HG02610 (cell line): ENCODE data around the gene ITGA6.
"Not testable (repeated sequence)": the region's sequence is repeated elsewhere in the genome, so short reads cannot be mapped to it uniquely, and the experiment has no call there.

Source experiments
- ATAC-seq: cut with Tn5 transposase; IDR thresholded peaks from one replicate; pipeline ENCODE4 v1.9.1; 2021; ENCODE audit warnings: mild to moderate bottlenecking, moderate library complexity; ENCODE audit not compliant: unreplicated experiment

ITGA6 gene

DNA sequence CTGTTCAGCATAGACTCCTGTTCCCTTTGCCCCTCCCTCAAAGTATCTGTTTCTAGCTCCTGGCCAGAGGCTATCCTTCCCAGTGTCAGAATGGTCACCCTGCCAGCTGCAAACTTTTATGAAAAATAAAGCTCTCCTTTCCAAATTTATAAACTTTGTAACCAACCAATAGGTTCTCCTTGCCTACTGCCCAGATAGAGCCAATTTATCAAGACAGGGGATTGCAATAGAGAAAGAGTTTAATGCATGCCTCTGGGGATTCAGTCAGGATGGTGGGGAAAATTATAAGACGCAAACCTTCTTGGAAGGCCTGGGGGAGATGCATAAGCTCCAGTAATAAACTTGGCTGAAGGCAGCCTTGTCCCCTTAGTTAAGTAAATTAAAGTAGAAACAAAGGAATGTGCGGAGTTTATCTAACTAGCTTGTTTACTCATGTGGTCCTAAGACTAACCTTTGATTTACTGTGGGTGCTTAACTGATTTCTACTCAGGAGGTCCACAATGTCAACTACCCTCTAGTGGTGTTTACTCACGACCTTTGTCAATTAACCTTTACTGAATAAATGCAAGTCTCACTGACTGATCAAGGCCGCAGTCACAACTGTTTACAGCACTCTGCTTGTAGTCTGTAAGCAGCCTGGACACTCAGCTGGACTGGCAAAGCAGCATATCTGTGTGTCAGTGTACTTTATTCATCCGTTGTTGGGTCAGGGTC, 85.6 kb downstream of the ITGA6 start:
- no peak for ATAC-seq

DNA sequence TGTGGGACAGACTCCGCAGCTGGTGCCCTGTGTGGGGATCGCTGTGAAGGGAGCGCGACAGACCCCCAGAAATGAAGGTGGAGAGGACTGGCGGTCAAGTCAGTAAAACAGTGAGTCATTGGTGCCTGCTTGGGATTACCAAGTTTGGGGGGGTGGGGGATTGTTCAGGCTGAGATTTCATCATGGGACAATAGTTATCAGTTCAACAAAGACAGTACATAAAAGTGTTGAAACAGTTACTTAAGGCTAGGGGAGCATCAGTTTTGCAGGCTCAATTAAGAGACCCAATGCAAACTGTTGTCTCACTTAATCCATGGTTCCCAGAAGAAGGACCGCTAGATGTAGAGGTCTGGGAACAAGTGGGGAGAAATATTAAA, 86.1 kb downstream of the ITGA6 start:
- no peak for ATAC-seq

DNA sequence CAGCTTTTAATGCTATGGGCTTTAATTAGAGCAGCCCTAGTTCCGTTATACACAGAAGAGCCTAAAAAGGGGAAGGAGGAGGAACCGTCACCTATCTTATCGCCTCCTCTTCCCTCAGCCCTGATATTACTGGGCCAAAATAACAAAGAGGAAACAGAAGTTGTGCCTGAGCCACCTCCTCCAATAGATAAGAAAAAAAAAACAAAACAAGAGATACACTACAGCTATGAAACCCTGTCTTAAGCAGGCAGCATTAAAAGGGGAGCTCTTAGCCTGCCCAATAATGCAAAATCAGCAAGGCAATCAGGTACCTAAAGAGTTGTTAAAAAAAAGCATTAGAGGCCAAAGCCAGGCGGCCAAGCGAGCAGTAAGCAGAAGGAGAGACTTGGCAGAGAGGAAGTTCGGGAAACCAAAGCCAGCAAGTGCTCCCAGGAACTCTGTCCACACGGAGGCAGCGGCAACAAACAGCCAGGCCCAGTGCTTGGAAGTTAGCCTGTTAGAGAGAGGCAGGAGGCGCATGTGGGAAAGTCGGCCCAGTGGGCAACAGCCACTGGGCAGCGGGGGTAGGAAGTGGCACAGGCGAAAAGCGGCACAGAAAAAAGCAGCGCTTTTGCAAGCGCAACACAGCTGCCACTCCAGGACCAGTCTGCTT, 86.7 kb downstream of the ITGA6 start:
- ATAC-seq: no peak

DNA sequence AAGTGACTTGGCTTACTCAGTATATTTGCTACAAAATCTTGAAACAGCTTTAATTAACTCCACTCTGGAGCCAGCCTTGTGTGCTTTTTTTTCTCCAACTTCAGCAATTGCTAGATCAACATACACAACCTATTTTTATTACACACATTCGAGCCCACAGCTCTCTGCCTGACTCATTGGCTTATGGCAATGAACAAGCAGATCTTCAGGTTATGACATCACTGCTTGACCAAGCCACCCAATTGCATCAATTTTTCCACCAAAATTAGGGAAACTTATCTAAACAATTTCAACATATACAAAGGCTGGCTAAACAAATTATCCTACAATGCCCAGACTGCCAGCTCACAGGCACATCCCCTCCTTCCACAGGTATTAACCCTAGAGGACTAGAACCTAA, 88.9 kb downstream of the ITGA6 start:
- no peak for ATAC-seq

DNA sequence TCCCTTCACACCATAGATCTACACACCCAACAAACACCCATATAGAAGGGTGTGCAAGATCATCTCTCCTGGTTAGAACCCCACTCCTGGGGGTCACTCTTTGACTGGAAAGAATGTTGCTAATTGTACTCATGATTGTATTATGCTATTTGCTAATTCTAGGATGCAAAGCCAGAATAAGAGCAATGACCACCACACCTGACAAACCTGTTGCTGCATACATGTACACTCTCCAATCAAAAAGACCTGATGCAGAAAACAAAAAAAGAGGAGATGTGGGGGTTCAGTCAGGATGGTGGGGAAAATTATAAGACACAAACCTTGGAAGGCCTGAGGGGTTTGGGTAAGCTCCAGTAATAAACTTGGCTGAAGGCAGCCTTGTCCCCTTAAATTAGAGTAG, 91.6 kb downstream of the ITGA6 start:
- ATAC-seq: no peak

DNA sequence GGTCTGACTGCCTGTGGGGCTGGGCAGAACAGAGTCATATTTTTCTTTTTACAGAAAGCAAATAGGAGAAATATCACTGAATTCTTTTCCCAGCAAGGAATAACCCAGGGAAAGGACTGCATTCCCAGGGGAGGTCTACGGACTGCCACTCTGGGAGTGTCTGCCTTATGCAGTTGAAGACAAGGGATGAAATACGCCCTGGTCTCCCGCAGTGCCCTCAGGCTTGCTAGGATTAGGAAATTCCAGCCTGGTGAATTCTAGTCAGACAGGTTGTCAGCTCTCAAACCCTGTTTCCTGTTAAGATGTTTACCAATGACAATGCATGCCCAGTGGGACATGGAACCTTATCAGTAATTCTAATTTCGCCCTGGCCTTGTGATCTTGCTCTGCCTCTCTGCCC, 98.2 kb downstream of the ITGA6 start:
- no peak for ATAC-seq

DNA sequence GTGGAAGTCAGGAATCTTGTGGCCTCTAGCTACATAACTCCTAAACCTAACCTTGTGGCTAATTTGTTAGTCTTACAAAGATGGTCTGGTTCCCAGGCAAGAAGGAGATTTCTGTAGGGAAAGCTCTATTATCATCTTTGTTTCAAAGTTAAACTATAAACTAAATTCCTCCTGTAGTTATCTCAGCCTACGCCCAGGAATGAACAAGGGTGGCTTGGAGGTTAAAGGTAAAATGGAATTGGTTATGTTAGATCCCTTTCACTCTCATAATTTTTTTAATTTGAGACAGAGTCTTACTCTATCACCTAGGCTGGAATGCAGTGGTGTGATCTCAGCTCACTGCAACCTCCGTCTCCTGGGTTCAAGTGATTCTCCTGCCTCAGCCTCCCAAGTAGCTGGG, 103.9 kb downstream of the ITGA6 start:
- no peak for ATAC-seq

DNA sequence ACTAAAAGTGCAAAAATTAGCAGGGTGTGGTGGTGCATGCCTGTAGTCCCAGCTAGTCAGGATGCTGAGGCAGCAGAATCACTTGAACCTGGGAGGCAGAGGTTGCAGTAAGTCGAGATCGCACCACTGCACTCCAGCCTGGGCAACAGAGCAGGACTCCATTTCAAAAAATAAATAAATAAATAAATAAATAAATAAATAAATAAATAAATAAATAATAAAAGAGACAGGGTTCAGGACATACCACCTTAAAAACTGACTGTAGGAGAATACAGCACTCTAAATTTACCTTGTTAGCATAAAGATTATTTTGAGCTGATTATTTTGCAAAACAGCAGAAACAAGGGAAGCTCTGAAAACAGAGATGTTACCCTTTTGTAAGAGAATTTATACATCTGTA, 105.1 kb downstream of the ITGA6 start:
- not testable (repeated sequence) for ATAC-seq

DNA sequence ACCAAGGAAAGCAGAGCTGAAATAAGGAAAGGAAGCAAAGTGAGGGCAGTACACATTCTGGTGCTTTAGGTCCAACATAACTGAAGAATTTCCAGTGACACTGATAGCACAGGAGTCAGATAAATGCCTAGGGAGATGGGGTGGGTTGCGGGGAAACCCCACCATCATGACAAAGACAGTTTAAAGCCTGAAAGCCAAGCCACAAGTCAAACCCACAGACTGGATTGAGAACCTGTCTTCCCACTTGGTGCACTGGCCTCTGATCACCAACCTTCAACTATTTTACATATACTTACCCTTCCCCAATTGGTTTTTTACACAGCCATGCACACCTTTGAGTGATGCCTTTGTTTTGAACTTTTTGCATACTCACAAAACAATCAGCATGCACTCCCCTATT, 106.3 kb downstream of the ITGA6 start:
- no peak for ATAC-seq

DNA sequence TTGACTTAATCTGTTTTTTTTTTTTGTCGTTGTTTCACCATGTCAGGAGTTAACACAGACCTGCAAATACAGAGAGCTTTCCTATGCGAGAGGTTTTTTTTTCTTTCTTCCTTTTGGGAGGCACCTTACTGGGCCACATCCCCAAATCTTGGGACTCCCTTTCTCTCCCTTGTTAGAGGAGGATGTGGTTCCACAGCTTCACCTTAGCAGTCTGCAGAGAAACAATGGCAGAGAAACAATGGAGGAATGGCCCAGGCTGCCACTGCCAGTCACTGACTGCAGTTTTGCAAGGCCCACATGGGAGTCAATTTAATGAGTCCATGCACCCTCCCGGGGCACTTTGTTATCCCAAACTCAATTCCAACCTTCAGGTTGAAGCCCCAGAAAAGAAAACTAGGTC, 107.7 kb downstream of the ITGA6 start:
- ATAC-seq: no peak

DNA sequence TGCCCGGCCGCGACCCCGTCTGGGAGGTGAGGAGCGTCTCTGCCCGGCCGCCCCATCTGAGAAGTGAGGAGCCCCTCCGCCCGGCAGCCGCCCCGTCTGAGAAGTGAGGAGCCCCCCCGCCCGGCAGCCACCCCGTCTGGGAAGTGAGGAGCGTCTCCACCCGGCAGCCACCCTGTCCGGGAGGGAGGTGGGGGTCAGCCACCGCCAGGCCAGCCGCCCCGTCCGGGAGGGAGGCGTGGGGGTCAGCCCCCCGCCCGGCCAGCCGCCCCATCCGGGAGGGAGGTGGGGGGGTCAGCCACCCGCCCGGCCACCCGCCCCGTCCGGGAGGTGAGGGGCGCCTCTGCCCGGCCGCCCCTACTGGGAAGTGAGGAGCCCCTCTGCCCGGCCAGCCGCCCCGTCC, 110.5 kb downstream of the ITGA6 start:
- ATAC-seq: not testable (repeated sequence)

DNA sequence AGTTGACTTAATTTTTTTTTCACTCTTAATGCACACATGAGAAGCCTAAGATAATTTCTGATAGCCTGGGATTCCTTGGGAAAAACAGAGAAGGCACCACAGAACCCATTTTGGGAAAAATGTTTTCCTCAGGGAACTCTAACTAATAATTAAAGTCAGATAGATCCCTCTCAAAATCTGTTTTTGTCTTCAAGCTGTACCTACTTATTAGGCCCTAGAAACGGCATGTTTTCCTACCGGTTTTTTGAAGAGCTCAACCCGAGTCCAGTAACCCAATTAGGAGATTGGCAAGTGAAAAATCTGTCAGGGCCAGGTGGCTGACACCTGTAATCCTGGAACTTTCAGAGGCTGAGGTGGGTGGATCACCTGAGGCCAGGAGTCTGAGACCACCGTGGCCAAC, 112.4 kb downstream of the ITGA6 start:
- ATAC-seq: no peak

DNA sequence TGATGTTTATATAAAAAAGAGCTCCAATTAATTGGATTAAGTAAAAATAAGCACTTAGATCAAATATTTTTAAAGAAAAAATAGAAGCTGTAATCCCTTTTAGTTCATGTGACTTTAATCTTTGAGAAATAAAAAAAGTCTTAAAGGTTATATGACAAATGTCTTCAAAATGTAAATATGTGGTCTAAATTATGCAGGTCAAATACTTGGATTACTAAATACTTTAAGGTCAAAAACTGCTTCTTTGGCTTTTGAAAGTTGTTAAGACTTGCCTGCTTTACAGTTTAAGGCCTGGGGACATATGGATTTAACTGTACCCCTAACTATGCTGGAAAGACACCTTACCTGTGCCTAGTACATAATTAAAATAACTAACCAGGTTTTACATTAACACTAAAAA, 113.0 kb downstream of the ITGA6 start:
- no peak for ATAC-seq

DNA sequence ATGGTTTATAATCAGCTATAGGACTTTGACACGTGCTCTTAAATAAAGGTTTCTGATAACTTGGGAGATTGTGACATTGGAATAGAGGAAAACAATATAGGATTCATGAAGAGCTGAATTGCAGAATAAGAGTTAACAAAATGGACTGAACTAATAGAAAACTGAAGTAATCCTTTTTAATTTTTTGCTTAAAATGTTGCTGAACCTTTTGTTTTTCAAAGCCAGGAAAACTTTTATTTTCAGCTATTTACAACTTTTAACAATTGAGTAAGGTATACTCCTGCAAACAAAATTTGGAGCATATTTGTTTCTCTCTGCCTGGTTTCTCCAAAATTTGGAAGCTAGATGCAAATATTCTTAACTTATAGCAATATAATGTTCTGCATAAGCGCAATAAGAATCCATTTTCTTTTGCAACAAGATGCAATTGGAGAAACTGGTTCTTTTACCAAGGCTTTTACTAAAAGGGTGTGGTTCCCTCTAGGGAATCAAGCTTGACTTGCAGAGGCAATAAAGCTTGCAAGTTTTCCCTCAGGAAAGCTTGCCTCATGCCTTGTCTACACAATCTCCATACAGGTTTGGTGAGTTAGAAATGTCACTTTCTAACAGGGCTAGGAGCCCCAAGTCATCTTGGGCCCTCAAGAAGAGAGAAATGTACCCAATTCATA, 118.2 kb downstream of the ITGA6 start:
- no peak for ATAC-seq

DNA sequence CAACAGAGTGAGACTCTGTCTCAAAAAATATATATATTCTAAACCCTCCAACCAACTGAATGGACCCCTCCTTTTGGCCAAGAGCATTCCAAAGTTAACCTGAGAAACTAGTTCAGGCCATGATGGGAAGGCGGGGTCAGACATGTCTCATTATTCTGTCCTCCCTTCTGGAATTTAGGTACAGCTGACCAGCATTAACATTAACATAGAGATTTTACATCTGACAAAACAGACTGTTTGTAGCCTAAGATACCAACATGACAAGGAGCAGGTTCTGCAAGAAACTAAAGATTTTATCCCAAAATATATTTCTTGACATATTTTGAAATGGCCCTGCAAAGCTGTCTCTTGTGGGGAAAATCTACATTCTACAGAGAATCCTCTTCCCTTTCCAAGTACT, 121.7 kb downstream of the ITGA6 start:
- ATAC-seq: no peak

DNA sequence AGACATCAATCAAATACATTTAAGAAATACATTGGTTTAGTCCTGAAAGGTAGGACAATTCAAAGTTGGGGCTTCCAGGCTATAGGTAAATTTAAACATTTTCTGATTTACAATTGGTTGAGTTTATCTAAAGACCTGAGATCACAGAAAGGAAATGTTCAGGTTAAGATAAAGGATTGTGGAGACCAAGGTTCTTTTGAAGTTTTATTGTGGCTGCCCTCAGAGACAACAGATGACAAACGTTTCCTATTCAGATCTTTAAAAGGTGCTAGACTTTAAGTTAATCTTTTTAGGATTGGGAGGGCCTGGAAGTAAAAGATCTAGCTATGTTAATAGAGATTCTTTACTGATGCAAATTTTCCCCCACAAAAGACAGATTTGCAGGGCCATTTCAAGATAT, 122.4 kb downstream of the ITGA6 start:
- ATAC-seq: not testable (repeated sequence)

DNA sequence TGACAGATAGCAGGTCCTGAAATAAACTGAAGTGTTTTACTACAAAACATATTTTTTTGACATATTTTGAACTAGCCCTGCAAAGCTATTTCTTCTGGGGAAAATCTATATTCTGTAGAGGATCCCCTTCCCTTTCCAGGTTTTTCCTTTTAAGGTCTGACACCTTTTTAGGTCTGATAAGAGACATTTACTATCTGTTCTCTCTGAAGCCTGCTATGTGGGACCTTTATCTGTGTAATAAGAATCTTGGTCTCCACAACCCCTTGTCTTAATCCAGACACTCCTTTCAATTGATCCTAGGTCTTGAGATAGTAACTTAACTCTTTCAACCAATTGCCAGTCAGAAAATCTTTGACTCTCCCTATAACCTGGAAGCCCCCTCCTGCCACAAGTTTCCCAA, 123.0 kb downstream of the ITGA6 start:
- no peak for ATAC-seq

DNA sequence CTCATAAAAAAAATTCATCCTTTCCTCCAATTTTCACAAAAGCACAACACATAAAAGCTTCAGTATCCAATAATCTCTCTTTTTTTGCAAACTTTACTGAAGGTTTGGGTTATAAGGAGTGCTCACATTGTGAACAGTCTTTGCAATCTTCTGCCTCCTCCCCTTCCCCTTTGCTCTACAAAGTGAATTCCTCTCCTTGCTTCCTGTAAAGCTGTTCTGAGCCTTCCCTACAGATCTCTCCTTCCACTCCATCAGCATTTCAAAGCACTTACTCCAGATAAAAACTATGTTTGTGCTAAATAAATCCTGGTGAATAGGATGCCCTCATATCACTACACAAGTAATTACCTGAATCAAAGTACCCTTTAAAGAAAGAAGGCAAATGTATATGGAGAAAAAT, 123.9 kb downstream of the ITGA6 start:
- ATAC-seq: no peak

DNA sequence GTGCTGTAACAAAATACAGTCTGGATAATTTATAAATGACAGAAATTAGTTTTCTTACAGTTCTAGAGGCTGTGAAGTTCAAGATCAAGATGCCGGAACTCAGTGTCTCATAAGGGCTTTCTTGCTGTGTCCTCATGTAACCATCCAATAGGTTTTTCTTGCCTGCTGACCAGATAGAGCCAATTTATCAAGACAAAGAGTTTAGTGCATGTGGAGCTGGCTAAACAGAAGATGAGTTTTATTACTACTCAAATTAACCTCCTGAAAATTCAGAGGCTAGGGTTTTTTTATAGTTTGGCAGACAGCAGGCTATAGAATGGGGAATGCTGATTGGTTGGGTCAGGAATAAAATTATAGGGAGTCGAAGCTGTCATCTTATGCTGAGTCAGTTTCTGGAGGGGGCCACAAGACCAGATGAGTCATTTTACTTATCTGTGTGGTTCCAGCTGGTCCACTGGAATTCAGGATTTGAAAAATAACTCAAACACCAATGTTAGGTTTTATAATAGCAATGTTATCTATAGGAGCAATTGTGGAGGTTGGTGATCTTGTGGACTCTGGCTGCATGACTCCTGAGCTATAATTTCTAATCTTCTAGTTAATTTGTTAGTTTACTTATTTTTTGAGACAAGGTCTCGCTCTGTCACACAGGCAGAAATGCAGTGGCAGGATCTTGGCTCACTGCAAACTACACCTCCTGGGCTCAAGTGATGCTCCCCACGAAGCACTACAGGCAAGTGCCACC, 125.3 kb downstream of the ITGA6 start:
- ATAC-seq: no peak

DNA sequence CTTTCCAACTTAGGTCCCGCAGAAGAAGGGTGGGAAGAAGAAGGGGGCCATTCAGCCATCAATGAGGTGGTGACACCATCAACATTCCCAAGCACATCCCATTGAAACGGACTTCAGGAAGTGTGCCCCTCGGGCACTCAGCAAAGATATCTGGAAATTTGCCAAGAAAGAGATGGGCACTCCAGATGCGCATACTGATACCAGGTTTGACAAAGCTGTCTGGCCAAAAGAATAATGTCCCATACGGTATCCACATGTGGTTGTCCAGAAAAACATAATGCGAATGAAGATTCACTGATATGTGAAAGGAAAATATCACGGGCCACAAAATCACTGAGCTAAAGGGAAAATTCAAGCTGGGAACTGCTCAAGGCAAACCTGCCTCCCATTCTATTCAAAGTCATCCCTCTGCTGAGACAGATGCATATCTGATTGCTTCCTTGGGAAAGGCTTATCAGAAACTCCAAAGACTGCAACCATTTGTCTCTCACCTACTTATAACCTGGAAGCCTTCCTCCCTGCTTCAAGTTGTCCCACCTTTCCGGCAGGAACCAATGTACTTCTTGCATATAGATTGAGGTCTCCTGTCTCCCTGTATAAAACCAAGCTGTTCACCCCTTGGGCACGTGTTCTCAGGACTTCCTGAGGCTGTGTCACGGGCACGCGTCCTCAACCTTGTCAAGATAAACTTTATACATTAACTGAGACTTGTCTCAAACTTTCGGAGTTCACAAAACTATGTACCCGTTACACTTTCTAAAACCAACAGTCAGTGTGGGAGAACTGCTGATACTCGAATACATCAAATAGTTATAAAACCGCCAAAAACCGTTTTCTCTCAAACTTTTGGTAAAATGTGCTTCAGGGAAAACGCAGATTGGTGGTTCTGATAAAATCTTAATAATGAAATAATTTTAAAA, 127.2 kb downstream of the ITGA6 start:
- ATAC-seq: no peak

DNA sequence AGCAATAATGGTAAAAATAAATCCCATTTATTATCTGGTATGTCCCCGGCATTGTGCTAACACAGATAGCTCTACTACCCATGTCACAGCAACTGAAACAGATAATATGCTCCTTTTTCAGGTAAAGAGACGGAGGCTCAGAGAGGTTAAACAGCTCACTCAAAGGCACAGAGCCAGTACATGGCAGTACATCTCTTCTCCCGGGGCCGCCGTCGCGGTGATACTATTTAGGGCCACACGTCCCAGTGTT, 127.8 kb downstream of the ITGA6 start:
- ATAC-seq: no peak
